ENCODE measurements around the gene SMYD3. TPM values are rescaled to one million over a fixed set of nuclear protein-coding genes. Genes with fewer than 3 reads are reported as not detected.

SMYD3 gene
- total and polyA plus RNA-seq, 2 donors (not counting 1 experiment from before 2014, with no cell fraction given): 9.7 to 37.2 TPM

- H3K27ac Mint-ChIP-seq: no peak overlapping the region
- CTCF ChIA-PET: interaction anchor here (1.2 kb wide), 1 partner anchor 9 kb away, joined by 3 read pairs; no protein-coding TSS in a partner anchor
- H4K20me1 ChIP-seq (ENCODE audit: control insufficient read depth, insufficient read depth, low read length, poor library complexity, severe bottlenecking): no peaks in the 10 kb centered on the region
These were observed 718.2 kb downstream of the SMYD3 start for GRCh38 chr1:245788886-245789285.

GRCh38 chr1:245788269-245788668, 718.8 kb downstream of the SMYD3 start:
- Histone ChIP-seq H3K4me1 (ENCODE audit: control insufficient read depth in 2 of 2, insufficient read depth in 2 of 2, low read length in 2 of 2) (no peaks in the 10 kb centered on the region), H2AFZ (ENCODE audit: insufficient read depth, low read depth, low read length, poor library complexity, severe bottlenecking) (no peak overlapping the region), H3K27ac (ENCODE audit: low read length in 2 of 2) (no peak overlapping the region), H3K27me3 (replicated peaks in 1 of 4; ENCODE audit: control extremely low read depth in 1 of 4, control insufficient read depth in 3 of 4, insufficient read depth in 4 of 4, low read length in 3 of 4) (no peaks in the 10 kb centered on the region), H3K4me3 (ENCODE audit: control extremely low read depth in 1 of 5, extremely low read depth in 1 of 5, insufficient read depth in 1 of 5, low read depth in 2 of 5, low read length in 4 of 5) (no peak overlapping the region), H3K4me2 (replicated peaks; ENCODE audit: low read depth, low read length, poor library complexity, severe bottlenecking) (no peak overlapping the region), H3K36me3 (replicated peaks in 1 of 2; ENCODE audit: control extremely low read depth in 1 of 2, control insufficient read depth in 1 of 2, extremely low read depth in 1 of 2, insufficient read depth in 2 of 2, low read length in 1 of 2) (no peaks in the 10 kb centered on the region), H3K9ac (ENCODE audit: low read length) (no peak overlapping the region), H3K9me3 (ENCODE audit: control extremely low read depth in 1 of 3, control insufficient read depth in 2 of 3, insufficient read depth in 1 of 3, low read length in 2 of 3) (no peaks in the 10 kb centered on the region), H4K20me1 (ENCODE audit: control insufficient read depth, insufficient read depth, low read length, poor library complexity, severe bottlenecking) (no peaks in the 10 kb centered on the region), H3K79me2 (ENCODE audit: control insufficient read depth, insufficient read depth, low read length) (no peaks in the 10 kb centered on the region)
- no peak for DNase-seq
- no peak for ATAC-seq (ENCODE audit: low read depth)
- Mint-ChIP-seq H3K9me3 (ENCODE audit: insufficient read depth) (no peaks in the 10 kb centered on the region), H3K4me3 (no peak overlapping the region), H3K27ac (no peak overlapping the region), H3K27me3 (no peaks in the 10 kb centered on the region), H3K4me1 (no peaks in the 10 kb centered on the region)
- 93% methylated on average over 1 of the region's 3 CpGs for WGBS (ENCODE audit: insufficient coverage)
- intact Hi-C loops (cut with micrococcal nuclease): no loop called here
- POLR2A ChIA-PET: no interaction called here
- CTCF ChIA-PET: no interaction called here
- TF ChIP-seq EZH2 (IDR thresholded peaks at IDR 0.05; ENCODE audit: borderline replicate concordance, insufficient read depth, low read depth, low read length, poor library complexity, severe bottlenecking): no peak
- TF ChIP-seq, protein P1, sequence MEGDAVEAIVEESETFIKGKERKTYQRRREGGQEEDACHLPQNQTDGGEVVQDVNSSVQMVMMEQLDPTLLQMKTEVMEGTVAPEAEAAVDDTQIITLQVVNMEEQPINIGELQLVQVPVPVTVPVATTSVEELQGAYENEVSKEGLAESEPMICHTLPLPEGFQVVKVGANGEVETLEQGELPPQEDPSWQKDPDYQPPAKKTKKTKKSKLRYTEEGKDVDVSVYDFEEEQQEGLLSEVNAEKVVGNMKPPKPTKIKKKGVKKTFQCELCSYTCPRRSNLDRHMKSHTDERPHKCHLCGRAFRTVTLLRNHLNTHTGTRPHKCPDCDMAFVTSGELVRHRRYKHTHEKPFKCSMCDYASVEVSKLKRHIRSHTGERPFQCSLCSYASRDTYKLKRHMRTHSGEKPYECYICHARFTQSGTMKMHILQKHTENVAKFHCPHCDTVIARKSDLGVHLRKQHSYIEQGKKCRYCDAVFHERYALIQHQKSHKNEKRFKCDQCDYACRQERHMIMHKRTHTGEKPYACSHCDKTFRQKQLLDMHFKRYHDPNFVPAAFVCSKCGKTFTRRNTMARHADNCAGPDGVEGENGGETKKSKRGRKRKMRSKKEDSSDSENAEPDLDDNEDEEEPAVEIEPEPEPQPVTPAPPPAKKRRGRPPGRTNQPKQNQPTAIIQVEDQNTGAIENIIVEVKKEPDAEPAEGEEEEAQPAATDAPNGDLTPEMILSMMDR (IDR thresholded peaks at IDR 0.05): no peak

More at GRCh38 chr1:245788886-245789285, 718.2 kb downstream of the SMYD3 start:
- Histone ChIP-seq H3K79me2 (ENCODE audit: control insufficient read depth, insufficient read depth, low read length) (no peaks in the 10 kb centered on the region), H2AFZ (ENCODE audit: insufficient read depth, low read depth, low read length, poor library complexity, severe bottlenecking) (no peak overlapping the region), H3K27me3 (replicated peaks in 1 of 4; ENCODE audit: control extremely low read depth in 1 of 4, control insufficient read depth in 3 of 4, insufficient read depth in 4 of 4, low read length in 3 of 4) (no peaks in the 10 kb centered on the region), H3K4me1 (ENCODE audit: control insufficient read depth in 2 of 2, insufficient read depth in 2 of 2, low read length in 2 of 2) (no peaks in the 10 kb centered on the region), H3K9ac (ENCODE audit: low read length) (no peak overlapping the region), H3K27ac (ENCODE audit: low read length in 2 of 2) (no peak overlapping the region), H3K4me2 (replicated peaks; ENCODE audit: low read depth, low read length, poor library complexity, severe bottlenecking) (no peak overlapping the region), H3K36me3 (replicated peaks in 1 of 2; ENCODE audit: control extremely low read depth in 1 of 2, control insufficient read depth in 1 of 2, extremely low read depth in 1 of 2, insufficient read depth in 2 of 2, low read length in 1 of 2) (no peaks in the 10 kb centered on the region), H3K9me3 (ENCODE audit: control extremely low read depth in 1 of 3, control insufficient read depth in 2 of 3, insufficient read depth in 1 of 3, low read length in 2 of 3) (no peaks in the 10 kb centered on the region), H3K4me3 (ENCODE audit: control extremely low read depth in 1 of 5, extremely low read depth in 1 of 5, insufficient read depth in 1 of 5, low read depth in 2 of 5, low read length in 4 of 5) (no peak overlapping the region)
- no peaks in the 10 kb centered on the region for H3K9me3 Mint-ChIP-seq (ENCODE audit: insufficient read depth)
- no peak overlapping the region for H3K4me3 Mint-ChIP-seq
- POLR2A ChIA-PET: no interaction called here
- 99% methylated on average over 9 of the region's 10 CpGs for WGBS (ENCODE audit: insufficient coverage)
- H3K4me1 Mint-ChIP-seq: no peaks in the 10 kb centered on the region
- DNase-seq (no peak), ATAC-seq (ENCODE audit: low read depth) (no peak)
- H3K27me3 Mint-ChIP-seq: no peaks in the 10 kb centered on the region
- no peak for TF ChIP-seq EZH2 (IDR thresholded peaks at IDR 0.05; ENCODE audit: borderline replicate concordance, insufficient read depth, low read depth, low read length, poor library complexity, severe bottlenecking)
- TF ChIP-seq, protein P1 (IDR thresholded peaks at IDR 0.05): no peak
- intact Hi-C loops (cut with micrococcal nuclease): no loop called here
